NCI-H82 treated with DMSO at 0.1 percent for 48 hours (cell line): ENCODE results near the gene TOX3.

Experiments used
- DNase-seq: peaks from one replicate; lab custom pipeline; 2025; ENCODE audit not compliant: unreplicated experiment; lab: John Stamatoyannopoulos, UW

The TOX3 gene

GRCh38 chr16:52563767-52564611 is 17.0 kb upstream of the TOX3 start:
- DNase-seq = no peak

- no peak for DNase-seq
These were observed 15.8 kb upstream of the TOX3 start for GRCh38 chr16:52562770-52563169.

- DNase-seq = no peak
These were observed 15.2 kb upstream of the TOX3 start for GRCh38 chr16:52561910-52562741.

GRCh38 chr16:52558448-52558847 is 11.5 kb upstream of the TOX3 start:
- DNase-seq = no peak

- DNase-seq = no peak
These were observed 10.3 kb upstream of the TOX3 start for GRCh38 chr16:52557236-52557635.

- DNase-seq = no peak
These were observed 9.1 kb upstream of the TOX3 start for GRCh38 chr16:52556083-52556482.

- DNase-seq = no peak
These were observed 8.6 kb upstream of the TOX3 start for GRCh38 chr16:52555572-52555971.

GRCh38 chr16:52554334-52554733 is 7.4 kb upstream of the TOX3 start:
- no peak for DNase-seq

GRCh38 chr16:52553322-52553721 is 6.4 kb upstream of the TOX3 start:
- DNase-seq = no peak

GRCh38 chr16:52552643-52553042 is 5.7 kb upstream of the TOX3 start:
- no peak for DNase-seq

- DNase-seq = no peak
These were observed 2.2 kb upstream of the TOX3 start for GRCh38 chr16:52549011-52549692.

GRCh38 chr16:52548261-52549010 is 1.5 kb upstream of the TOX3 start:
- no peak for DNase-seq

GRCh38 chr16:52547834-52548215 is 882 bp upstream of the TOX3 start:
- DNase-seq = no peak

GRCh38 chr16:52546291-52547003 is 496 bp downstream of the TOX3 start:
- DNase-seq = no peak

- DNase-seq = no peak
These were observed 1.1 kb downstream of the TOX3 start for GRCh38 chr16:52545898-52546266.

- DNase-seq = no peak
These were observed 1.6 kb downstream of the TOX3 start for GRCh38 chr16:52545222-52545897.

- no peak for DNase-seq
These were observed 2.2 kb downstream of the TOX3 start for GRCh38 chr16:52544703-52545102.

- DNase-seq = no peak
These were observed 3.3 kb downstream of the TOX3 start for GRCh38 chr16:52543654-52544053.

- no peak for DNase-seq
These were observed 6.0 kb downstream of the TOX3 start for GRCh38 chr16:52540910-52541309.

GRCh38 chr16:52539191-52539590 is 7.8 kb downstream of the TOX3 start:
- no peak for DNase-seq
